ENCODE measurements around the gene LYVE1.

GRCh38 chr11:10564696-10565318 lies 3.7 kb downstream of the LYVE1 start:
- TF ChIP-seq EZH2 (optimal IDR thresholded peaks at IDR 0.05; ENCODE audit: low read depth, low read length), result no peak
- peak; percentile 44 for TF ChIP-seq CTCF (IDR thresholded peaks at IDR 0.05; ENCODE audit: low read length)

Measured in MM.1S (cell line).